SK-N-SH treated with all-trans-retinoic acid at 6 μM for 48 hours (cell line): Measurements from ENCODE around the gene CATSPERB.

ENCODE experiments used
- ATAC-seq: fragments of 200-7000 bp; cut with Tn5 transposase; 3 replicates; pipeline ENCODE4 v1.9.1; 2020; ENCODE audit warnings: mild to moderate bottlenecking, moderate library complexity
- ARNTL ChIP-seq: fragments of 450-650 bp; formaldehyde crosslinking; IDR thresholded peaks from 2 replicates; pipeline ENCODE4 v1.5.0; 2020; ENCODE audit warnings: low read depth, mild to moderate bottlenecking, moderate library complexity, borderline replicate concordance
- BACH2 ChIP-seq: fragments of 250-450 bp; sonication (Bioruptor Pico); IDR thresholded peaks from 2 replicates; pipeline ENCODE4 v1.9.0; 2021; ENCODE audit warnings: mild to moderate bottlenecking, borderline replicate concordance
- CREB5 ChIP-seq: fragments of 250-450 bp; sonication (Bioruptor Pico); IDR thresholded peaks from 2 replicates; pipeline ENCODE4 v1.5.1; 2020; ENCODE audit warnings: low read depth, mild to moderate bottlenecking, moderate library complexity
- CSDC2 ChIP-seq: fragments of 250-450 bp; sonication (Bioruptor Pico); IDR thresholded peaks from 2 replicates; pipeline ENCODE4 v1.5.0; 2020; ENCODE audit warnings: mild to moderate bottlenecking, moderate library complexity
- ESRRG ChIP-seq: fragments of 250-450 bp; sonication (Bioruptor Pico); IDR thresholded peaks from 2 replicates; pipeline ENCODE4 v1.6.1; 2021; ENCODE audit warnings: mild to moderate bottlenecking
- GLIS3 ChIP-seq: fragments of 250-450 bp; sonication (Bioruptor Pico); IDR thresholded peaks from 2 replicates; pipeline ENCODE4 v1.5.0; 2020; ENCODE audit warnings: mild to moderate bottlenecking, moderate library complexity
- ISL1 ChIP-seq: fragments of 250-450 bp; sonication (Bioruptor Pico); IDR thresholded peaks from 2 replicates; pipeline ENCODE4 v2.1.2; 2022; ENCODE audit warnings: mild to moderate bottlenecking, moderate library complexity
- OSR1 ChIP-seq: fragments of 250-450 bp; sonication (Bioruptor Pico); IDR thresholded peaks from 2 replicates; pipeline ENCODE4 v1.8.0; 2022; ENCODE audit warnings: moderate library complexity, mild to moderate bottlenecking, inconsistent platforms
- POU6F1 ChIP-seq: fragments of 250-450 bp; sonication (Bioruptor Pico); IDR thresholded peaks from 2 replicates; pipeline ENCODE4 v1.8.0; 2021; ENCODE audit warnings: low read depth, mild to moderate bottlenecking, moderate library complexity, borderline replicate concordance
- PPARA ChIP-seq: fragments of 250-450 bp; sonication (Bioruptor Pico); IDR thresholded peaks from 2 replicates; pipeline ENCODE4 v1.5.0; 2020; ENCODE audit warnings: mild to moderate bottlenecking, borderline replicate concordance
- RARB ChIP-seq: fragments of 250-450 bp; sonication (Bioruptor Pico); IDR thresholded peaks from 2 replicates; pipeline ENCODE4 v1.8.0; 2021; ENCODE audit warnings: mild to moderate bottlenecking, moderate library complexity
- SNAI2 ChIP-seq: fragments of 250-450 bp; sonication (Bioruptor Pico); IDR thresholded peaks from 2 replicates; pipeline ENCODE4 v1.5.0; 2020; ENCODE audit warnings: mild to moderate bottlenecking, moderate library complexity
- TCF4 ChIP-seq: fragments of 250-450 bp; sonication (Bioruptor Pico); IDR thresholded peaks from 2 replicates; pipeline ENCODE4 v1.8.0; 2021; ENCODE audit warnings: mild to moderate bottlenecking, moderate library complexity, borderline replicate concordance
- TOX ChIP-seq: fragments of 250-450 bp; sonication (Bioruptor Pico); IDR thresholded peaks from 2 replicates; pipeline ENCODE4 v1.8.0; 2021; ENCODE audit warnings: mild to moderate bottlenecking, moderate library complexity, borderline replicate concordance
- TSHZ2 ChIP-seq: fragments of 250-450 bp; sonication (Bioruptor Pico); IDR thresholded peaks from 2 replicates; pipeline ENCODE4 v1.5.0; 2020; ENCODE audit warnings: mild to moderate bottlenecking, moderate library complexity
- ZC3H10 ChIP-seq: fragments of 250-450 bp; sonication (Bioruptor Pico); IDR thresholded peaks from 2 replicates; pipeline ENCODE4 v1.5.1; 2021; ENCODE audit warnings: mild to moderate bottlenecking, moderate library complexity
- ZFP3 ChIP-seq: fragments of 250-450 bp; sonication (Bioruptor Pico); IDR thresholded peaks from 2 replicates; pipeline ENCODE4 v1.5.0; 2020; ENCODE audit warnings: mild to moderate bottlenecking, moderate library complexity
- ZFP30 ChIP-seq: fragments of 450-650 bp; formaldehyde crosslinking; IDR thresholded peaks from 2 replicates; pipeline ENCODE4 v1.5.0; 2022; ENCODE audit warnings: mild to moderate bottlenecking, moderate library complexity
- ZNF565 ChIP-seq: fragments of 450-650 bp; formaldehyde crosslinking; conservative IDR thresholded peaks from 2 replicates; pipeline ENCODE4 v1.5.0; 2020; ENCODE audit warnings: low read depth, mild to moderate bottlenecking, moderate library complexity
- ZNF70 ChIP-seq: fragments of 450-650 bp; formaldehyde crosslinking; IDR thresholded peaks from 2 replicates; pipeline ENCODE4 v1.5.0; 2020; ENCODE audit warnings: mild to moderate bottlenecking, moderate library complexity
- ZNF8 ChIP-seq: fragments of 450-650 bp; formaldehyde crosslinking; IDR thresholded peaks from 2 replicates; pipeline ENCODE4 v1.5.0; 2020; ENCODE audit warnings: mild to moderate bottlenecking, moderate library complexity

The CATSPERB gene

GRCh38 chr14:91737619-91738018 lies 5.7 kb upstream of the CATSPERB start:
- ATAC-seq: no peak
- TF ChIP-seq BACH2 (CRISPR knock-in tag) (no peak), RARB (CRISPR knock-in tag) (no peak)

- ATAC-seq: no peak
- TF ChIP-seq ZC3H10 (CRISPR knock-in tag): no peak
- TF ChIP-seq ZNF8 (CRISPR knock-in tag): no peak
- no peak for TF ChIP-seq POU6F1
- no peak for TF ChIP-seq CREB5 (CRISPR knock-in tag)
- TF ChIP-seq ZFP3 (CRISPR knock-in tag): no peak
- TF ChIP-seq ZNF70 (CRISPR knock-in tag): no peak
- TF ChIP-seq TOX: no peak
- no peak for TF ChIP-seq SNAI2 (CRISPR knock-in tag)
- no peak for TF ChIP-seq ESRRG (CRISPR knock-in tag)
- no peak for TF ChIP-seq RARB (CRISPR knock-in tag)
- no peak for TF ChIP-seq ARNTL (CRISPR knock-in tag)
- no peak for TF ChIP-seq ZNF565 (CRISPR knock-in tag)
- TF ChIP-seq ISL1: no peak
- TF ChIP-seq BACH2 (CRISPR knock-in tag): no peak
- TF ChIP-seq CSDC2 (CRISPR knock-in tag): no peak
- no peak for TF ChIP-seq TCF4 (CRISPR knock-in tag)
- TF ChIP-seq GLIS3: no peak
Measured at GRCh38 chr14:91732859-91733477, 1.1 kb upstream of the CATSPERB start.

- TF ChIP-seq PPARA: no peak
- TF ChIP-seq ZNF70 (CRISPR knock-in tag): no peak
- no peak for TF ChIP-seq TCF4 (CRISPR knock-in tag)
- no peak for TF ChIP-seq GLIS3
- no peak for ATAC-seq
Measured at GRCh38 chr14:91732439-91732838, 553 bp upstream of the CATSPERB start.

- ATAC-seq: no peak
Measured at GRCh38 chr14:91731018-91731417, 868 bp downstream of the CATSPERB start.

GRCh38 chr14:91729756-91730155 lies 2.1 kb downstream of the CATSPERB start:
- TF ChIP-seq TCF4 (CRISPR knock-in tag): no peak
- no peak for TF ChIP-seq POU6F1
- TF ChIP-seq ISL1: no peak
- no peak for TF ChIP-seq ZFP30 (CRISPR knock-in tag)
- TF ChIP-seq OSR1 (CRISPR knock-in tag): no peak
- TF ChIP-seq BACH2 (CRISPR knock-in tag): no peak
- no peak for TF ChIP-seq PPARA
- TF ChIP-seq ESRRG (CRISPR knock-in tag): no peak
- no peak for TF ChIP-seq TSHZ2
- ATAC-seq: no peak

More at GRCh38 chr14:91731018-91731417, 868 bp downstream of the CATSPERB start:
- TF ChIP-seq ISL1 (no peak), GLIS3 (no peak), TCF4 (CRISPR knock-in tag) (no peak), ZC3H10 (CRISPR knock-in tag) (no peak), PPARA (no peak), ZFP3 (CRISPR knock-in tag) (no peak)
